Fibroblast of the aortic adventitia (primary cell): ENCODE data around the gene DAB2IP. TPM values are rescaled to one million over a fixed set of nuclear protein-coding genes. Genes with fewer than 3 reads are reported as not detected.

Experiments used
- DNase-seq: peaks from one replicate; pipeline ENCODE4 v3.0.0-alpha.2; 2010; ENCODE audit warnings: low read depth
- H3K4me3 ChIP-seq: 2 replicates; pipeline ENCODE4 v1.5.1; 2011; ENCODE audit warnings: low read depth, mild to moderate bottlenecking, control low read depth, low read length, moderate library complexity
- total RNA-seq: library from RNA; depleted of rRNA; stranded (reverse); fragments of >200 nt; gene quantifications from 2 replicates; pipeline ENCODE4 v1.2.3, GENCODE V29; 2012; ENCODE audit warnings: low replicate concordance
- TF ChIP-seq, protein P1 (sequence below): IDR thresholded peaks from 2 replicates; pipeline ENCODE4 v1.5.1; 2011; ENCODE audit warnings: mild to moderate bottlenecking, low read length, control low read depth, inconsistent platforms; ENCODE audit not compliant: insufficient read depth

The DAB2IP gene
- total RNA-seq, 1 donor, result 17.4 TPM

DNA sequence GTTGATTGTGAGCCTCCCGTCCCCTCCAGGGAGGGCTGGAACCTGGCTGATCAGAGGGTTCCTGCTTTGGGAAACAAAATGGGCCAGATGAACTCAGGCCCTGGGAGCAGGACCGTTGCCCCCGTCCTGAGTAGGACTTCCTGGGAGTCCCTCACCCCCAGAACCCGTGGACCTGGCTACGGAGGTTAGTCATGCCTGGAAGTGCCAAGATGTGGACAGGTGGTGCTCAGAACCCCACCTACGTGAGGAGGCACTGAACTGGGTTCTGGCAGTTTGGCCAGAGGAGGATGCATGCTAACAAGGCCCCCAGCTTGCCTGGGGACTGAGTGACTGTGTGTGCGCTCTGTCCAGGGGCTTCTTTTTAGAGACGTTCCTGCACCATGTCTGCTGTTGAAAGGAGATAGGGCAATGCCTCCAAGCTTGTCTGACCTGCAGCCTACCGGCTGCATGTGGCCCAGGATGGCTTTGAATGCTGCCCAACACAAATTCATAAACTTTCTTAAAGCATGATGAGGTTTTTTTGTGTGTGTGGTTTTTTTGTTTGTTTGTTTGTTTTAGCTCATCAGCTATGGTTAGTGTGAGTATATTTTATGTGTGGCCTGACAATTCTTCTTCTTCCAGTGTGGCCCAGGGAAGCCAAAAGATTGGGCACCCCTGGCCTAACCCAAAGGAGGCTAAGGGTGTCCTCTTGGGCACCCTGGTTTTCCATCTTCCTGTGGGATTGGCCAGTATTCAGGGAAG, 1.8 kb upstream of the DAB2IP start:
- TF ChIP-seq, protein P1, sequence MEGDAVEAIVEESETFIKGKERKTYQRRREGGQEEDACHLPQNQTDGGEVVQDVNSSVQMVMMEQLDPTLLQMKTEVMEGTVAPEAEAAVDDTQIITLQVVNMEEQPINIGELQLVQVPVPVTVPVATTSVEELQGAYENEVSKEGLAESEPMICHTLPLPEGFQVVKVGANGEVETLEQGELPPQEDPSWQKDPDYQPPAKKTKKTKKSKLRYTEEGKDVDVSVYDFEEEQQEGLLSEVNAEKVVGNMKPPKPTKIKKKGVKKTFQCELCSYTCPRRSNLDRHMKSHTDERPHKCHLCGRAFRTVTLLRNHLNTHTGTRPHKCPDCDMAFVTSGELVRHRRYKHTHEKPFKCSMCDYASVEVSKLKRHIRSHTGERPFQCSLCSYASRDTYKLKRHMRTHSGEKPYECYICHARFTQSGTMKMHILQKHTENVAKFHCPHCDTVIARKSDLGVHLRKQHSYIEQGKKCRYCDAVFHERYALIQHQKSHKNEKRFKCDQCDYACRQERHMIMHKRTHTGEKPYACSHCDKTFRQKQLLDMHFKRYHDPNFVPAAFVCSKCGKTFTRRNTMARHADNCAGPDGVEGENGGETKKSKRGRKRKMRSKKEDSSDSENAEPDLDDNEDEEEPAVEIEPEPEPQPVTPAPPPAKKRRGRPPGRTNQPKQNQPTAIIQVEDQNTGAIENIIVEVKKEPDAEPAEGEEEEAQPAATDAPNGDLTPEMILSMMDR, result no peak
- no peak for DNase-seq
- no peak overlapping the region for H3K4me3 ChIP-seq

DNA sequence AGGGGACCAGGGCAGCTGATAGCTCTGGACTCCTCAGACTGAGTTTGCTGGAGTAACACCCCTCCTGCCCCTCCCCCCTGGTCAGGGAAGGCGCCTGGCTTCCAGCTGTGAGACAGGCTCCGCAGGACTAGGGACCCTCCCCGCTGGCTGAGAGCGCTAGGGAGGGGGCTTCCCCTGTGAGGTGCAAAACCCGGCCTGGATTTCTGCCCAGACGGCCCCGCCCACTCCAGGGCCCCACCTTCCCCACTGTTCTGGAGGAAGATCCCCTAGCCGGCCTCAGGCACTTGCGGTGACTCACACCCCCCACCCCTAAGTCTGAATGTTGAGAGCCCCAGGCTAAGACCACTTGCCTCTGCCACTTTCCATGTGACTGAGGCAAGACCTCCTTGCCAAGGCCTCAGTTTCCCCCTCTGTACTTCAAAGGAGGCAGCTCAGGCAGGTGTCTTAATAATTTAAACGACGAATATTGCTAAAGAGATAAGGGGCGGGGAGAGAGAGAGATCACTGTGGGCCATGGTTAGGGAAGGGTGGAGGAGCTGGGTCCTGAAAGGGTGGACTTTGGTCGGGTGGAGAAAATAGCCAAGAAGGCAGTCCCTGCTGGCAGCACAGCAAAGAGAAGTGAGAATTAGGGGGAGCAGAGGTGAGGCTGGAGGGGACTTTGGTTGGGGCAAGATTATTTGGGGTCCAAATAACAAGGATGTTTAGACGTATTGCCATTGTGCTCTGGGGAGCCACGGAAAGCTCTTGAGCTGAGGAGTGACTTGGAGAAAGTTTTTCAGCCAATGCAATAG, 1.0 kb upstream of the DAB2IP start:
- TF ChIP-seq, protein P1, result no peak
- no peak overlapping the region for H3K4me3 ChIP-seq
- no peak for DNase-seq

DNA sequence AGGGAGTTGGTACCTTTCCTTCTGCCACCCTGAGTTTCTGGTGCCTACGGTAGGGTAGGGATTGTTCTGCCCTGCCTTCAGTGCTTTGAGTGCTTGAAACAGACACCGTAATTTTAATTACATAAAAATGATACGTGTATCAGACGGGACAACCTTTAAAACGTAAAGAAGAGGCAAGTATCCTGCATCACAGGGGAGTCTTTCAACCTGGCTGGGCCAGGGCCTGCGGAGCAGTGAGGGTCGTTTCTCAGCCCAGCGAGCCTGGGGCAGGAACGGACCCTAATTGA, 483 bp upstream of the DAB2IP start:
- no peak for DNase-seq
- TF ChIP-seq, protein P1, result no peak
- no peak overlapping the region for H3K4me3 ChIP-seq

DNA sequence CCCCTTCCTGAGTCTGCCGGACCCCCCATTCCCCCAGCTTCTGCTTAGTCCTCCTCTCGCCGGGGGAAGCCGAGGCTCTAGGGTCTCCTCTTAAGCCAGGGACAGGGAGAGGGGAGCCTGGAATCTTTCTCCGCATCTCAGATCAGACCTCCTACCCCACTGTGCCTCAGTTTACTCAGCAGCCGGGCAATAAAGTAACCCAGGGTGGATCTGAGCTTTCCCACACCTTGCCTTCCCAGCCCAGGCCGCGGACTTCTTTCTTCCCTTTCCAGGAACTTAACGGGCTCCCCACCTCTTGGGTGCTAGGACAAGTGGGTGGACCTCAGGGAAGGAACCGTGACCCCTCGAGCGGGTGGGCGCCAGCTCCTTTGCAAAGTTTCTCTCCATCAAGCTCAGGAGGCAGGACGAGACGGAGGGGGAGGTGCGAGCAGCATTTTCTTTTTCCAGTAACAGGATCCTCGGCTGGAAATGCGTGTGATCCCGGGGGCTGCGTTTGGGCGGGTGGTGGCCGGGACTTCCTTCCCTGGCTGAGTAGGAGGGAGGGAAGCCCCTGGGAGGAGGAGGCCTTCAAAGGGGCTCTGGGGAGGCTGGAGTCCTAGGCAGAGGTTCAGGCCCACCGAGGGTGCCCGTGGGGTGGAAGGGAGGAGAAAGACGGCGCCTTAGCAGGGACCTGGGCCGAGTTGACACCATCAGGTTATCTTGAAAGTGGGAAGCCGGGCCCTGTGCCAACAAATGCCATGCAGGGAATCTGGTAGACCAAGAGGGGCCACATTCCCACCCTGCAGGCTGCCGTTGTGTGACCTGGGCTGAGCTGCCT, 795 bp downstream of the DAB2IP start:
- peak overlapping the region; percentile 53 for H3K4me3 ChIP-seq
- no peak for DNase-seq
- TF ChIP-seq, protein P1, result no peak

DNA sequence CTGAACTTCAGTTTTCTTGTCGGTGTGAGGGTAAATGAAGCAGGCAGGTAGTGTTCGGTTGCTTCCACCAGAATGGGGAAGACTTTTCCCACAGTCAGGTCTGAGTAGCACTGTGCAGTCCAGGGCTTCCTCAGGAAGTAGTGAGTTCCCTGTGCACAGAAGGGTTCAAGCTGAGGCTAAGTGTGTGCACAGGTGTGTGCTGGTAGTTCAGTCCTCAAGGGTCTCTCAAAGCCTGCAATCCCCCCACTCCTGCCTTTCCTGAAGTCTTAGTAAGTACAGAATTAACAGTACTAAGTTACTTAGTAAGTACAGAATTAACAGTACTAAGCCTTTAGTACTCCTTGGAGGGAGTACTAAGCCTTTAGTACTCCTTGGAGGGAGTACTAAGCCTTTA, 1.4 kb downstream of the DAB2IP start:
- H3K4me3 ChIP-seq, result no peak overlapping the region
- TF ChIP-seq, protein P1, result no peak
- DNase-seq, result no peak

DNA sequence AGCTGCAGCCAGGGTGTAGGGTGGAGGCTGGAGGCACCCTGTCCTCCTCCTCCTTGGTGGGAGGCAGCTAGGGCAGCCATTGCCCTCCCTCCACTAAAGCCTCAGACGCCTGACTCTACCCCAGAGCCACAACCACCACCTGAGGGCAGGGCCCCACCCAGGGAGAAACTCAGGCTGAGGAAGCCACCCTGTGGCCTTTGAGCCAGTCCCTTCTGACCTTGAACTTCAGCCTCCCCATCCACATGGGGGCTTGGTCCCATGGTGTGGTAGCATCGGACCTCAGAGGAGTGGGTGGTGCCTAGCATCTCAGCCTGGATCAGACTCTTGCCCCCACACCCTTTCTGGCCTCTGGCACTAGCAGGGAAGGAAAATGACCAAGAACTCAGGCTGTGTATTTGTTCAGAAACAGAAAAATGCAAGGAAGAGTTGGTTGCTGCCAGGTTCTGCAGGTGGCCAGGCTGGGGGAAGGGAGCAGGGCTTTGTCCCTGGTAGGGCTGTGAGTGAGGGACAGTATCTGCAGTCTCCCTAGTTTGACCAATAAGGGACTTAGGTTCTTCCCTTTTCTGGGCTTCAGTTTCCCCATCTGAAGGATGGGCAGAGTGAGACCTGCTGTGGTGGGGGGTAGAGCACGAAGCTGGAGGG, 3.2 kb downstream of the DAB2IP start:
- no peak for DNase-seq
- TF ChIP-seq, protein P1, result no peak

More for the DNA sequence above, 3.2 kb downstream of the DAB2IP start:
- no peak overlapping the region for H3K4me3 ChIP-seq
